Measurements from ENCODE around the gene ADAMTS12.

Gene ADAMTS12

DNA sequence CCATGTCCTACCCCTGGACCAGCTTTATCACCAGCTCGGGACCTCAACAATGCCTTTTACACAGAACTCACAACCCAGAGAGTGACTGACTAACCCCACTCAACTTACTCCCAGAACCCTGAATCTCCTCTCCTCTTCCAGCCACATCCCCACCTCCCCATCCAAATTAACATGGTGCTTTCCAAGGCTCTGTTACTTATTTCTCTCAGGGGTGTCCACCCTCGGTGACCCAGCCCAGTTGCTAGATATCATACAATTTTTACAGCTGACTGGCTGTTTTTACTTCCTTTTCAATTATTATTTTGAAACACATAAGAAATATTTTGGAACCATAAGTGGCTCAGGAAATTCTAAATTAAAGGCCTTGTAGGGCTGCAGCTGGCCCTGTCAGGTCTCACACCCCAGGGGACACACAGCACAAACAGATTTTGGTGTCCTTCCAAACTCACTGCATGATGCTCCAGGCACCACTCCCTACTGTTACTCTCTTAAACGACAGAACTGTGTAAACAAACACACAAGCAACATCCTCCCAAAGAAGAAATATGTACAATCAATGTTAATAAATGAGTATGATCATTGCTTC lies 180.6 kb downstream of the ADAMTS12 start:
- DNase-seq (ENCODE audit: low read depth), result peak; percentile 45

DNA sequence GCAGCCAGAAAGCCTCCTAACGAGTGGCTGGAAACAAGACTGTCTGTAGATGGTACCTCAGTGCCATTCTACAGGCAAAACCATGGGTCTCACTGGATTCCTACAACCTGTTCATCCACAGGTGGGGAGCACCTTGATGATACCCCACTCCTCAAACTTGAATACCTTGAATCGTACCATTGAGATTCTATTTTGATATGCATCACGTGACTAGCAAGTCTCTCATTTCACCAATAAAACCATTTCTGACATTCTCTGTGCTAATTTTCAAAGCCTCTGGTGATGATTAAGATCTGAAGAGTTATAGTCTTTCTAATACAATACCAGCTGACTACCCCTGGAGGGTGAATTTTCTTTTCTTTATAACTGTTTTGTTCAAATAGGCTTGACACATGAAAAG lies 188.9 kb downstream of the ADAMTS12 start:
- no peak for DNase-seq (ENCODE audit: low read depth)

DNA sequence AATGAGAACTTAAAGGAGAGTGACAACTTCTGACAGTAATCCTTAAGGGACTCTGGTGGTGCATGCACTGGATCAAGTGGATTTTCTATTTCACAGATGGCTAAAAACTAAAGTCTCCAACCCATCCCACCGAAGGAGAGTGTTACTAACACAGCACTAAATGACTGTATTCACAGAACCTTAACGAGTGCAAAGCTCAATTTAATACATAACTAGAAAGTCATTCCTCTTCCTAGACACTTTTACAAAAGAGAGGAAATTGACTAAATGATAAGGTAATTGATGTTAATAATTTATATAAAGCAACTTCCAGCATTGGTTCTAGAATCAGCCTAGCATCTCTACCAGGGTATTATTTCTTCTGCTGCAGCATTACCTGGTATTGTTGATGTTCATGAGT lies 189.8 kb downstream of the ADAMTS12 start:
- no peak for DNase-seq (ENCODE audit: low read depth)

DNA sequence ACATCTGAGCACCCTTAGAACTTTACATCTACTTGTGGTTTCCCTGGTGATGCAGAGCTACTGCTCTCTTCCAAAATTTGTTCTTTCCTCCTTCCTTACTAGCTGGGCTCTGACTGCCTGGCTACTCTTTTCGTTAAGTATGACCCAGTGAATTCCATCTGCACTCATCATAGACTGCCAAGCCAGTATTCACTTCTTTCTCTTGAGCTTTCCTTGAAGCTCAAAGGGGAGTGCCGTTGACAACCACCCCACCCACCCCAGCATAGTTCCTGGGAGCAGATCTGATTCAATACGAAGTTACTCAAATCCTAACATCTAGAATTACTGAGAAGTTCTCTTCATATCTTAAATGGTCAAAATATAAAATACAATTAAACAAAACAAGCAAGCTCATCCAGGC lies 190.5 kb downstream of the ADAMTS12 start:
- no peak for DNase-seq (ENCODE audit: low read depth)

DNA sequence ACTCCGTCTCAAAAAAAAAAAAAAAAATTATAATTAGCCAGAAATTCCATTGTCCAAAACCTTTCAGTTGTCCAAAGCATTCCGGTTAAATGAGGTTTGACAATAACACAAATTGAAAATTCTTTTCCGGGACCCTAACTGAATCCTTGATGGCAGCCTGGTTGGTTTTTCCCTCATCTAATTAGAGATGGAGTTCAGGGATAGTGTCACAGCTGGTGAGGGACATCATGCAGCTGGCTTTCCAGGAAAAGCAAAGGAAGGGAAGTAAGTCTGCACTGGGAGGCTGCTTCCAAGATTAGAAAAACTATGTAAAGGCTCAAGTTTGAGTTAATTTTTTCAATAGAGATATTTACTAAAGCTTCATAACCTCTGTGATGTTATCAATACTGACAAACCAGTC lies 195.4 kb downstream of the ADAMTS12 start:
- DNase-seq (ENCODE audit: low read depth), result no peak

DNA sequence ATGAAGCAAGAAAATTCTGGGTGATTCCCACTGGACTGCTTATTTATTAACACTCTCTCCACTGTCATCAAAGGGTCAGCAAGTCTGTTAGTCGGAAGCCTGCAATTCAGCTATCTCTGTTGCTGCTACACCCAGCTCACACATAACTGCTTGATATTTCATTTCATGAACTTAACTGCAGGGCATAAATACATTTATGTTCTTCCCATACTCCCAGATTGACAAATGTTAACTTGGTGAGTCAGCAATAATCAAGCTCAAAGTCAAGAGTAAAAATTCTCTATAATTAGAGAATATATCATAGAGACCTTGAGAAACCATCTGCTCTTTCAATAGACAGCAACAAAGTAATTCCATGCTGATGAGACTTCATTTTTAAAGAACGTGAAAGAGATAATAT lies 198.8 kb downstream of the ADAMTS12 start:
- DNase-seq (ENCODE audit: low read depth), result no peak

DNA sequence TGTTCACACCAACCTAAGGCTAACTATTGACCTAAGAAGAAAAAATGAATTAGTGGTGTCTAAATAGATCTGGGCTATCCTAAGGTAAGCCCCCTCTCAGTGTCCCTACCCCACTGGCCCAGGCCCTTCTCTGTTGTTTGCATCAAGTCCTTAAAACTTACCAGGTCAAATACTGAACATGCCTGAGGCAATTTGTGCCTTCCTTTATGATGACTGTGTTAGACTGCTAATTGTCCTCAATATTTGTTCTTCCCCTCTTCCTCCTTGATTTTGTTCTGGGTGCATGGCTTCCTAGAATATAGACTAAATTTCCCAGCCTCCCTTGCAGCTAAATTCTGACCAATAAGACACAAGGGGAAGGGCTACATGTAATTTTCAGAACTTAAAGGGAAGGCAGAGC lies 199.9 kb downstream of the ADAMTS12 start:
- no peak for DNase-seq (ENCODE audit: low read depth)

DNA sequence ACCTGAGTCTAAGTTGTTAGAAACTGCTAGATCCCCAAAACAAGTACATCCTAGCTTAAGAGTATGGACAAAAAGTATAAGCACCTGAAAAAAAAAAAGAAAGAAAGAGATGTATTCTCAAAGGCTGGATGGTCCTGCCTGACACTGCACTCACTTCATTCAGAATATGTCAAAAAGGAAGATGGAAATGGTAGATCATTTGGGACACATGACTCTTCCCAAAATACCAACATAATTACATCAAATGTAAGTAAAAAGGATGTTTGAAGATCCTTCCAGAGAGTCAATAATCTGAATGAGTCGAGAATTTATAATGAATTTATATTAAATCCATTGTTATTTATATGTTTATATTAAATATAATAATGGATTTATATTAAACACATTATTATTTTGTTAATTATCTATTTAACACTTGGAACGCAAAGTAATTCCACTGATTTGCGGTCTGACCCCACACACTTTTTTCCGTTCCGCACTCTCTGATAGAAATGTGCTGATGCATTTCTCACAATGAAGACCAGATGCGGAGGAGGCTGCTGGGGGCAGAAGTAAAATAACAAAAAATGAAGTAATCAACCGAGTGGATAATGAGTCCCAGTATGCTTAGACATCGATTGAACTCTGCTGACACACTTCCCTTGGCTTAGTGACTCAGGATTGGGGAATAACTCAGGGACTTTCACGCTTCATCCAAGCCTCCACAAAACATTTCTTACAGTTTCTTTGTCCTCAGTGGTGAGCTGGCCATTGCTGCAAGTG lies 201.2 kb downstream of the ADAMTS12 start:
- peak; percentile 93 for DNase-seq (ENCODE audit: low read depth)

DNA sequence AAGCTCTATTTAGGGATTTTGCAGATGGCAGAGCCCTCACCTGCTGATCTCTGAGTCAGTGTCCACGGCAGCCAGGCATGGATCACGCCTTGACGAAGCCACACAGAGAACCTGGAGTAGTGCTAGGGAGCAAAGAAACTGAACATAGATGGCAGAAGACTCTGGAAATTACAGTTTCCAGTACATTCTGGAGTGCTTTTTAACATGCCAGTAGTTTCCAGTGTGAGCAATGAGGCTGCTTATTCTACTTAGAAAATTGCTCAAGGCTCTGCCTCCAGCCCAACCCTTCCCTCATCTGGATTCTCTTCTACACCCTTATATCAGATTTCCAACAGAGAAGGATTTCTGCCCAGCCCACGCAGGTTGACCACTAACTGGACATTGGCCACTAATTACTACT lies 203.3 kb downstream of the ADAMTS12 start:
- peak; percentile 56 for DNase-seq (ENCODE audit: low read depth)

DNA sequence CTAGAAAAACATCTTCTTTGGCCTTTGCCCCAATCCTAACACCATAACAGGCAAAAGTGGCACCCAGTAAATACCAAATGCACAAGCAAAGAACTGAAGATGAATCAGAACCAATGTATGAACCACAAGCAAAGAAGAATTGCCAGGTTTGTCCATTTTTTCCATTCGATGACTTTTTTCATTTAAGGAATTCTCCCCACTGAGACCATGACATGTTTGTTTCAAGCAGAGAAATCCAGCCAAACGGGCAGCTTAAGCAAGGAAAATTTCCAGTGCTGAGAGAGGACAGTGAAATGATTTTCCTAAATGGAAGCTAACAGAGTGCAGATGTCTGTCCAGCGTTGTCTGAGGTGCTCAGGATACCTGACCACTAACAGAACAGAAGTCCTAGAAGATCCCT lies 203.7 kb downstream of the ADAMTS12 start:
- DNase-seq (ENCODE audit: low read depth), result peak; percentile 79

DNA sequence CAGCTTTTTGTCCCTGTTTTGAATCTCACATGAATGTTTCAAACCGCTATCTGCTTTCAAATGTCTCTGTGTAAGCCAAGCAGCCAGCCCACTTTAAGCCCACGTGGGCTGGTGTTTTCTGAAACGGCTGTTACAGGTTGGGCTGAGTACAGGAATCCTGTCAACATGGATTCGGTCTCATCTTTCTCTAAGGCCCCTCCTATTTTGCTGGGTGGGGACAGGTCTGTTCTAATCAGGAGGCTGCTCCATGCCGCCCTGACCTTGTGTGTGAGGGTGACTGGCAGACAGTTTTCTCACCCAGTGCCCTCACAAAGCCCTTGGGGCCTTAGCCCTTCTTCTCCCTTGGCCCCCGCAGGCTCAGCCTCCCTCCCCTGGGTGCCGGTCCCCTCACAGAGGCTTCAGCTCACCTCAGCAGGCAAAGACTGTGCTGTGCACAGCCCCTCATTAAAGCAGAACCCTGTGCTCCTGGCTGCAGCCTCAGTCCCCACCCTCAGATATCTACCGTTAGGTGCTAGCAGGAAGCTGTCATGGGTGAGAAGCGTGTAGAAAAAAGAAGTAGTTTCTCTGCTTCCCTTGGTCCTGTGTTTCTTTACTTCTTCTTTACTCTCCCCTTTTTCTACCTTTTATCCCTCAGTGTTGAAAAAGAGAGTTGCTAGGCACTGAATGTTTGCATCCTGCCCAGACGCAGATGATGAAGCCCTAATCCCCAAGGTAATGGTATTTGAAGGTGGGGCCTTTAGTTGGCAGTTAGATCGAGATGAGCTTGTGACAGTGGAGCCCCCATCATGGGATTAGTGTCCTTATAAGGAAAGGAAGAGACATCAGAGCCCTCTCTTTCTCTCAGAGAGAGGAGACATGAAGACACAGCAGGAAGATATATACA lies 205.7 kb downstream of the ADAMTS12 start:
- no peak for DNase-seq (ENCODE audit: low read depth)

DNA sequence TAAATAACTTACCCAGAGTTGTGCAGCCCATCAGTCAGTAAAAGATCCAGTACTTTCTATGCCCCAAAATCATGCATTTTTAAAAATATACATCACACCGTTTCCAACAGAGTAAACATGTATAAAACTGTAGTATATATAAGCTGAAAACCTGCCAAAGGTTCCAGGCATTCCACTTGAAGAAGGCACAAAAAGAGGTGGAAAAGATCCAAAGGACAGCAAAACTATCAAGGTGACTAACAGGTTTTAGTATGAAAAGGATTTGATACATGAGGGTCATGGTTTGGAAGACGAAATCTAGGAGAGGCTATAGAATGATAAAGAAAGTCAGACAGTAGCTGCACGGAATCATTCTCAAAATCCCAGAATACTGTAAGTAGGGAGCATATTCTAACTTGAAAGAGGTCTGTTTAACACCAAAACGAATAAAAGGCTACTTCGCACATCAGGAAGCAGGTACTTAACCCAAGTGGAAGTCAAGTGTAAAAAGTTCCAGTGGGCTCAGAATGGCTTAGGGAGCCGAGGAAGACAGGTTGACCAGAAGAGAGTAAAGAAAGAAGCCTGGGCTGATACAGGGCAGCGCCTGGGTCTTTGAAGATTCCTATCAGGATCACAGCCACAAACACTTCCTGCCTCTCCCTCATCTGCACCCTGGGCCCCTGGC lies 207.2 kb downstream of the ADAMTS12 start:
- DNase-seq (ENCODE audit: low read depth), result no peak

DNA sequence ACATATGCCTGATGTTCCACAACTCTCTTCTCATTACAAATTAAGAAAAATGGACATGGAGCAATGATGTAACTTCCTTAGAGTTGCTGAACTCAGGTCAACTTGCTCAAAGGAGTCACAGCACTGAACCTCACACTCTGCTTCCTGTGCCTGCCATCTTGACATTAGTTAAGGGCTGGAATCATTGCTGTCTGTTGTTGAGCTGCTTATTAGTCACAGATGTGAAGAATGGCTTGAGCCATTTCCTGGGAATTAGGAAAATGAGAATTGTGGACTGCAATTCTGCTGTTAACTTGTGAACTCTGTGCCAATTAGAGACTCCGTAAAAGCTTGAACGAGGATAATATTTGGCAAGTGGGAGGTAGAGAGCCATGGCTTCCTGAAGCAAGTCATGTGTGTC lies 212.0 kb downstream of the ADAMTS12 start:
- DNase-seq (ENCODE audit: low read depth), result peak; percentile 79

DNA sequence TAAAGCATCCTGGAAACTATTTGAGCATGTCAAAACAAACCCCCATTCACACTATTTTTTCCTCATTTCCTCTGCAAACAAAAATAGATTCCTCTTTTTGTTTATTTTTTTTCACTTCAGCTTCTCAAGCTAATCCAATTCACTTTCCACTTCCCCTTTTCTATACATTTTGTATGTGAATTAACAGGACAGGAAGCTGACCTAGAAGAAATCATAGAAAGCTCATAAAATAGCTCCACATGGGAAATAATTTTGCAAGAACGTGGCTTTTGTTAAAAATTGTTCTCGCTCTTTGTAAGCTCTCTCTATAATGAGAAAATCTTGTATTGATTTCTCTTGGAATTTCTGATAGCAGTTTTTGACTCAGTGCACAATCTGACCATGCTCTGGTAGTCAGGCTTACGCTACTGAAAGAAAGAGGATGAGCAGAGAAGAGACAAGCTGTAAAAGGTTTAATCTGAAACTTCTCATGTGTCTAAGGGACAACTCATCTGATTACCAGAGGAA lies 215.8 kb downstream of the ADAMTS12 start:
- no peak for DNase-seq (ENCODE audit: low read depth)

DNA sequence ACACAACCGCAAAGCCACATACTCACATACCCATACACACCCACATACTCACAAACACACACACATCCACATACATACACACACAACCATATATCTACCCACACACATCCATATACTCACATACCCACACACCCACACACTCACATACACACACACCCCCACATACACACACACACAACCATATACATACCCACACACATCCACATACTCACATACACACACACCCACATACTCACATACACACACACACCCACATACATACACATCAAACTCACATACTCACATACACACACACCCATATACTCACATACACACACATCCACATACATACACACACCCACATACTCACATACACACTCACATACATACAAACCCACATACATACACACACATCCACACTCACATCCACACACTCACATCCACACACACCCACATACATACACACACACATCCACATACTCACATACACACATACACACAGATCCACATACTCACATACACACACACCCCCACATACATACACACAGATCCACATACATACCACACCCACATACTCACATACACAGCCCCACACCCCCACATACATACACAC lies 220.0 kb downstream of the ADAMTS12 start:
- DNase-seq (ENCODE audit: low read depth), result no peak

DNA sequence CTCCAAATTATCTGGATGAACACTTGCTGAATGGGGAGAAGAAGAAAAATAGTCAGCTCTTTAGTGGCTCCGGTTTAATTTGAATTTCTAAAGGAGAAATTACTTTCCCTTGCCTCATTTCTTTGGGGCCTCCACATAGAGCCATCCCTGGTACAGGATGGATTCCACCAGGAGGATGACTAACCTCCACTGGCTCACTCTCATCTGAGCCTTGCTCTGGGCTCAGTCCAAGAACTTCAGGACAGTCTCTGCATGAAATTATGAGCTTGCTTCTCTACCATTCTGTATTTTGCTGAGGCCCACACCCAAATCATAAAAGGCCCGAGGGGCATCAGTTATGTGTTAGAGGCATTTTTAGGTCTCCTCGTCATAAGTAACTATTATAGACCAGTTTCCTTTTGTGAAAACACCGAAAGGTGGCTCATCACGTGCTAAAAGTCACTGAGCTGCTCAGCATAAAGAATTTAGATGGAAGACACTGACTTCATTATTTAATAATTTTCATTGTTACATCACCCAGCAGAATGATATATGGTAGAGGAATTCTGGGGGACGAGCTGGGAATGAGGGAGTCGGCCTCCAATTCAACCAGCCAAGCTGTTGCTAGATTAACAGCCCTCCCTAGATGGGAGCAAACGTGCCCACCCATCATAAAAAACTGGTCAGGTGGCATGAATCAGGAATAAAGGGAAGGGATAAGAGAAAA lies 228.9 kb downstream of the ADAMTS12 start:
- no peak for DNase-seq (ENCODE audit: low read depth)

DNA sequence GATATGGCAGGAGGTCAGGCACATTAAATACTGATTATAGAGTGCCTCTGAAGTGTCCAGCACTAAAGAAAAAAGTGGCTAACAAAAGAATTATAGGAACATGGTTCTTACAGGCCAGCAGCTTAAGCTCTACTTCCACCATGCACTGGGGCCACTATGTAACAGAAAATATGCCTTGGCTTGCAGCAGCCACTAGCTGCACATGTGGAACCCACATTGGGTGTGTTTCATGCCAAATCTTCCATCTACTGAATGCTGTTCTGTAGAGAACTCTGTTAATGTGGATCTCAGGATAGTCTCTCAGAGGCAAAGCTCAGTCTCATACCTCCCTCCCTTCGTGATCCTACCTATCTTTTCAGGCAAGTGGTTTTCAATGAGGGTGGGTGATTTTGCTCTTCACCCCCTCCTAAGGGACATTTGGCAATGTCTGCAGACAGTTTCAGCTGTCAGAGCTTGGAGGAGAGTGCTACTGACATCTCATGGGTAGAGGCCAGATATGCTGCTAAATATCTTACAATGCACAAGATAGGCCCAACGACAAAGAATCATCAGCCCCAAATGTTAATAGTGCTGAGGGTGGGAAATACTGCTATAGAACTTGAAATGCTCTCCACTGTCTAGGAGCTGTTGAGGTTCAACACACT lies 232.1 kb downstream of the ADAMTS12 start:
- peak; percentile 7 for DNase-seq (ENCODE audit: low read depth)

DNA sequence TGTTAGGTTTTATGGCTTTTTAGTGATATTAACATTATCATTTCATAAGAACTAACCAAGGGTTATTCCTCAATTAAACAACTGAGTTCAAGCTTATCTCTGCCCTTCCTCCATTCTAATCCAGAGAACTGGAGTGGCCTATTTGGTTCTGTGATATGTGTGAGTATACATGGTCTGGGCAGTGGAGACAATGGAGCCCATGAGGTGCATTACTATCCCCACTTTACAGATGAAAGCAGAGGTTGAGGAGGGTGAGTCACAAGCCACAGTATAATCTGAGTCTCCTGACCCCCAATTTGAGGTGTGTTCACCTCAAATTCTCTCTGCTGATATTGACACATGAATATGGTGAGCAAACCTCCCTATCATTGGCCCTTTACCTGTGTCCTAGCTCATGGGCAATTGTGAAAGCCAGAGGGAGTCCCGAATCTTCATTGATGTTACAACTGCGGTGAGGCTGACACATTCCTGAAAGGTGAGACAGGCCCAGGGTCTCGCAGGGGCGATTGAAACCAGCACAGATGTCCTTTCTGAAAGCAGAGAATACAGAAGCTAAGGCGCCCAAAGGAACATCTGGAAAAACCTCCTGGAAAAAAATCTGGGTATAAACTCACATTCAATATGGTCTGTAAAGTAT lies 233.9 kb downstream of the ADAMTS12 start:
- no peak for DNase-seq (ENCODE audit: low read depth)

DNA sequence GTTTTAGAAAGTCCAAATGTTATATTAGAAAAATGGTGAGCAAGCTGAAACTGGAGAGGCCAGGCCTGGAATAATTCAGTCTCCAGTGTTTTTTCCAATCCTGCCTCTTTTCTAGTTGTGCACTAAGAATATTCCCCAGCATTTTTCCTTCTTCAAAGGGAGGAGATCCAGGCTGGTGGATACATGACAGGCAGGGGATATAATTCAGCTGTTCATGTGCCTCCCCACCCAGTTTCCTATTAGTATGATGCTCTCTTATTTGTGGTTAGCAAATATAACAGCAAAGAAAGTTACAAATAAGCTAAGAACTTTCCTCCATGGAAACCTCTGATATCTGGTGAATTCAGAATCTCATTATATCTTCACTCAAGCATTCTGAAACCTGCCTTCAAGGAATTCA lies 234.6 kb downstream of the ADAMTS12 start:
- no peak for DNase-seq (ENCODE audit: low read depth)

DNA sequence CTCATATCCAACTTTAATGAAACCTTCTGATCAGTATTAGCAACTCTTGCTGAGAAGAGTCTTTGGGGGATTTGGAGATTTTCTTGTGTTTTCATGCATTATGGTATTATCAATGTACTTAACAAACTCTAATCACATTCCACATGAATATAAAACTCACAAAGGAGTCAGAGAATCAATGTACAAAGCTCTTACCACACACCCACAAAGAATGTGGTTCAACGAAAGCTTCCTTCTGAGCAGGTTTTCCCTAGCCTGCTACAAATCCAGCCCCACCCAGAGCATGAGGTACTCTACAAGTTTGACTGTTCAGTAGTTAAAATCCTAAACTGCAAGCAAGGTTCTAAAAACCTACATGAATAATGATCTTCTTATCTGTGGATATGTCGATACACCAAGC lies 240.9 kb downstream of the ADAMTS12 start:
- no peak for DNase-seq (ENCODE audit: low read depth)

All from fibroblast of gingiva (primary cell).